HepG2 (cell line): ENCODE results near the gene NKX6-2. TPM values are rescaled to one million over a fixed set of nuclear protein-coding genes. Genes with fewer than 3 reads are reported as not detected.
A peak's percentile ranks its signal among the peaks of the same experiment; 100 is the strongest.

Experiments used
- ATAC-seq: fragments of 200-7000 bp; cut with Tn5 transposase; 3 replicates; pipeline ENCODE4 v1.9.1; 2020; ENCODE audit warnings: mild to moderate bottlenecking, moderate library complexity
- BruUV-seq: library from RNA; stranded (reverse); fragments of 400-500 nt; replicated peaks from 2 replicates; lab custom pipeline; 2021; lab: Mats Ljungman, UMichigan
- CTCF ChIA-PET: fragments of 300-600 bp; formaldehyde crosslinking; extraction: SDS; loops from one replicate; lab custom pipeline; 2021; ENCODE audit warnings: low total read pairs, inconsistent platforms, low intra/inter-chr PET ratio; lab: Yijun Ruan, JAX
- POLR2A ChIA-PET: fragments of 350-600 bp; sonication (Branson Sonifier 250); formaldehyde crosslinking; loops from one replicate; lab custom pipeline; 2020; ENCODE audit warnings: antibody characterized with exemption, inconsistent platforms; lab: Yijun Ruan, JAX
- DNase-seq: peaks from one replicate; pipeline ENCODE4 v3.0.0-alpha.2; 2015; ENCODE audit warnings: low spot score
- FAIRE-seq: peaks from 3 replicates; lab custom pipeline; 2011; peaks lifted over from hg19 to GRCh38; lab: Jason Lieb, UNC
- H2AFZ ChIP-seq: one replicate; pipeline ENCODE4 v1.6.1; 2011; ENCODE audit warnings: low read length, inconsistent platforms
- H3K27ac ChIP-seq: fragments of 300-600 bp; 3 replicates; pipeline ENCODE4 v1.8.0; 2011; ENCODE audit warnings: mixed run types, mild to moderate bottlenecking, mixed read lengths, low read length, inconsistent platforms; ENCODE audit not compliant: insufficient read depth; ENCODE audit errors: extremely low read length
- H3K27me3 ChIP-seq, 2 experiments: fragments of 200-600 bp in 1 of 2; 2 replicates in 1 of 2; 3 replicates in 1 of 2; pipeline versions ENCODE4 v1.6.0 to v1.8.0; 2011; ENCODE audit warnings: low read length in 2 of 2, mild to moderate bottlenecking in 2 of 2, moderate library complexity in 2 of 2, inconsistent platforms in 1 of 2; ENCODE audit not compliant: insufficient read depth in 2 of 2, control insufficient read depth in 1 of 2
- H3K36me3 ChIP-seq, 2 experiments: fragments of 200-600 bp in 1 of 2; replicated peaks in 1 of 2; 2 replicates in 1 of 2; 3 replicates in 1 of 2; pipeline versions ENCODE4 v1.5.1 to v1.8.0; 2011; ENCODE audit warnings: low read length in 2 of 2, inconsistent platforms in 1 of 2; ENCODE audit not compliant: insufficient read depth in 2 of 2, control insufficient read depth in 1 of 2
- H3K4me1 ChIP-seq: 2 replicates; pipeline ENCODE4 v1.5.1; 2012; ENCODE audit warnings: low read length, inconsistent platforms; ENCODE audit not compliant: insufficient read depth
- H3K4me2 ChIP-seq: 2 replicates; pipeline ENCODE4 v1.6.0; 2011; ENCODE audit warnings: low read depth, low read length, inconsistent platforms
- H3K4me3 ChIP-seq, 3 experiments: fragments of 200-600 bp in 1 of 3; sonication (generic), shearing (Covaris generic) in 1 of 3; replicated peaks in 1 of 3; 2 replicates each; pipeline ENCODE4 v1.5.1; 2011 to 2016; ENCODE audit warnings: low read length in 3 of 3, inconsistent platforms in 2 of 3, low read depth in 2 of 3, mild to moderate bottlenecking in 2 of 3, control low read depth in 1 of 3, mixed read lengths in 1 of 3; ENCODE audit not compliant: insufficient read depth in 1 of 3
- H3K79me2 ChIP-seq: one replicate; pipeline ENCODE4 v1.6.1; 2011; ENCODE audit warnings: low read length, inconsistent platforms; ENCODE audit not compliant: insufficient read depth
- H3K9ac ChIP-seq: 2 replicates; pipeline ENCODE4 v1.6.0; 2011; ENCODE audit warnings: mild to moderate bottlenecking, low read depth, low read length, inconsistent platforms; ENCODE audit not compliant: insufficient read depth
- H3K9me3 ChIP-seq: 2 replicates; pipeline ENCODE4 v1.5.1; 2012; ENCODE audit warnings: mild to moderate bottlenecking, low read length
- H4K20me1 ChIP-seq: 2 replicates; pipeline ENCODE4 v1.6.0; 2011; ENCODE audit warnings: inconsistent platforms, mild to moderate bottlenecking, low read length, moderate library complexity; ENCODE audit not compliant: insufficient read depth
- AGO2 ChIP-seq: fragments of 200-400 bp; formaldehyde crosslinking; optimal IDR thresholded peaks from 2 replicates; pipeline ENCODE3; 2017; ENCODE audit warnings: mild to moderate bottlenecking, low read depth, low read length, moderate library complexity
- ELK4 ChIP-seq: sonication (generic); formaldehyde crosslinking; IDR thresholded peaks from 2 replicates; pipeline ENCODE4 v1.9.0; 2021; ENCODE audit warnings: missing genetic modification reagents, borderline replicate concordance
- GATAD1 ChIP-seq: IDR thresholded peaks from 2 replicates; pipeline ENCODE4 v1.6.1; 2016; ENCODE audit warnings: missing genetic modification reagents, missing compliant biosample characterization
- HMG20A ChIP-seq: IDR thresholded peaks from 2 replicates; pipeline ENCODE4 v1.6.1; 2016; ENCODE audit warnings: borderline replicate concordance
- HNRNPL ChIP-seq: fragments of 200-400 bp; formaldehyde crosslinking; IDR thresholded peaks from 2 replicates; pipeline ENCODE4 v1.6.1; 2017; ENCODE audit warnings: mild to moderate bottlenecking, low read depth, low read length
- JARID2 ChIP-seq: sonication (generic); formaldehyde crosslinking; IDR thresholded peaks from 2 replicates; pipeline ENCODE4 v1.8.1; 2023; ENCODE audit warnings: missing genetic modification reagents, inconsistent platforms; ENCODE audit not compliant: insufficient replicate concordance
- MAFF ChIP-seq: IDR thresholded peaks from 2 replicates; pipeline ENCODE4 v1.6.1; 2011; ENCODE audit warnings: low read depth, low read length, improper control_type of control experiment
- MATR3 ChIP-seq: sonication (generic); formaldehyde crosslinking; IDR thresholded peaks from 2 replicates; pipeline ENCODE4 v1.4.0; 2020; ENCODE audit warnings: missing genetic modification reagents
- RCOR2 ChIP-seq: IDR thresholded peaks from 2 replicates; pipeline ENCODE4 v1.6.1; 2016; ENCODE audit warnings: missing biosample characterization, missing genetic modification reagents
- SETDB1 ChIP-seq: sonication (generic); formaldehyde crosslinking; IDR thresholded peaks from 2 replicates; pipeline ENCODE4 v1.5.1; 2020; ENCODE audit warnings: missing genetic modification reagents, mild to moderate bottlenecking, borderline replicate concordance
- YEATS4 ChIP-seq: sonication (generic); formaldehyde crosslinking; IDR thresholded peaks from 2 replicates; pipeline ENCODE4 v1.4.0; 2020; ENCODE audit warnings: missing genetic modification reagents, borderline replicate concordance
- ZC3H4 ChIP-seq: sonication (generic); formaldehyde crosslinking; IDR thresholded peaks from 2 replicates; pipeline ENCODE4 v1.4.0; 2020; ENCODE audit warnings: missing genetic modification reagents, borderline replicate concordance
- ZNF468 ChIP-seq: sonication (generic); formaldehyde crosslinking; IDR thresholded peaks from 2 replicates; pipeline ENCODE4 v1.8.0; 2022; ENCODE audit warnings: mild to moderate bottlenecking, moderate library complexity, missing genetic modification reagents
- ZNF891 ChIP-seq: sonication (generic); formaldehyde crosslinking; IDR thresholded peaks from 2 replicates; pipeline ENCODE4 v1.5.0; 2020; ENCODE audit warnings: mild to moderate bottlenecking, missing genetic modification reagents
- WGBS: methylation state at CpG from one replicate; pipeline ENCODE4 v1.1.6; 2017; ENCODE audit warnings: low lambda C conversion rate; 5-methylcytosine and 5-hydroxymethylcytosine counted together
- in situ Hi-C: cut with HindIII; loops from 2 replicates; pipeline ENCODE4 v1.10.0; 2017; ENCODE audit warnings: low pct_unique_long_range_greater_than_20kb; ENCODE audit not compliant: extremely low pct_ligation_motif_present
- intact Hi-C: fragments of 100-400 bp; cut with micrococcal nuclease; formaldehyde crosslinking; loops from one replicate; pipeline ENCODE4 v1.10.0; 2022; ENCODE audit not compliant: unreplicated experiment
- polyA plus RNA-seq, 8 experiments: library from polyadenylated mRNA; depleted of rRNA in 3 of 8; stranded (reverse) in 7 of 8; unstranded in 1 of 8; fragments of >200 nt; fragmentation: Illumina TruSeq in 4 of 8; extraction: Trizol in 4 of 8; gene quantifications; 2 replicates each; pipeline versions ENCODE4 v1.2.1 to v1.2.3, GENCODE V29; 2011 to 2016; ENCODE audit warnings: low read depth in 4 of 8, missing spikeins in 1 of 8, mixed read lengths in 1 of 8; ENCODE audit not compliant: insufficient read depth in 1 of 8
- total RNA-seq, 5 experiments: library from RNA; depleted of rRNA; stranded (reverse); fragments of >200 nt; fragmentation: Illumina TruSeq; extraction: Trizol; gene quantifications; 2 replicates each; pipeline ENCODE4 v1.2.3, GENCODE V29; 2016; ENCODE audit warnings: low read depth in 1 of 5

Gene NKX6-2
- total and polyA plus RNA-seq, 2 of the 13 experiments (the other 11 are each of a cell fraction or from before 2014, with no cell fraction given) = not detected

- H3K27ac ChIP-seq = no peak overlapping the region
- no peaks in the 10 kb centered on the region for H3K36me3 ChIP-seq
- no peak for FAIRE-seq
- WGBS = 88% methylated on average over 28 of the region's 36 CpGs
- in situ Hi-C loops (no loop called here), intact Hi-C loops (no loop called here)
- POLR2A ChIA-PET = no interaction called here
- H3K4me1 ChIP-seq = peaks cover 10% of the 10 kb centered on the region
- no peak for TF ChIP-seq RCOR2 (CRISPR knock-in tag)
- no peak for TF ChIP-seq ZNF891 (CRISPR knock-in tag)
- no peak for TF ChIP-seq ZC3H4 (CRISPR knock-in tag)
- no peak for TF ChIP-seq ZNF468 (CRISPR knock-in tag)
- TF ChIP-seq HNRNPL = no peak
- TF ChIP-seq MAFF = no peak
- TF ChIP-seq GATAD1 = no peak
- TF ChIP-seq ELK4 (CRISPR knock-in tag) = no peak
- no peak for TF ChIP-seq JARID2 (CRISPR knock-in tag)
- no peak for TF ChIP-seq AGO2
- no peak for TF ChIP-seq MATR3 (CRISPR knock-in tag)
- no peak for TF ChIP-seq HMG20A (CRISPR knock-in tag)
- no peak for TF ChIP-seq SETDB1 (CRISPR knock-in tag)
- no peak for TF ChIP-seq YEATS4 (CRISPR knock-in tag)
- no peaks in the 10 kb centered on the region for H4K20me1 ChIP-seq
- H3K9ac ChIP-seq = no peak overlapping the region
- no TSS peak for BruUV-seq
- H3K27me3 ChIP-seq = peaks cover 0 to 20% of the 10 kb centered on the region in 2 experiments; a peak in 3 of 5 replicates
- H2AFZ ChIP-seq = no peak overlapping the region
- no peak overlapping the region for H3K4me2 ChIP-seq
- ATAC-seq = peak; percentile 22; the same call in 1 of the 3 replicates
- H3K4me3 ChIP-seq = no peak overlapping the region
- CTCF ChIA-PET = no interaction called here
- peaks cover 35% of the 10 kb centered on the region for H3K9me3 ChIP-seq
- DNase-seq = no peak
- no peaks in the 10 kb centered on the region for H3K79me2 ChIP-seq
Observed at GRCh38 chr10:132826524-132827422, 40.8 kb upstream of the NKX6-2 start.
